Caki2 (cell line): Measurements from ENCODE around the gene NEDD4. TPM values are rescaled to one million over a fixed set of nuclear protein-coding genes. Genes with fewer than 3 reads are reported as not detected.
"Not testable (repeated sequence)": the region's sequence is repeated elsewhere in the genome, so short reads cannot be mapped to it uniquely, and the experiment has no call there.

ENCODE experiments used
- DNase-seq: peaks from one replicate; pipeline ENCODE4 v3.0.0-alpha.2; 2015; ENCODE audit warnings: low read depth
- in situ Hi-C: cut with HindIII; loops from 2 replicates; pipeline ENCODE4 v1.10.0; 2016; ENCODE audit warnings: low sequenced_read_pairs, low pct_unique_long_range_greater_than_20kb, mixed read lengths
- total RNA-seq: library from RNA; depleted of rRNA; stranded (reverse); fragments of >200 nt; shearing (Covaris generic); gene quantifications from 2 replicates; pipeline ENCODE4 v1.2.3, GENCODE V29; 2014; ENCODE audit warnings: low replicate concordance

NEDD4 gene
- total RNA-seq, 1 experiment from 2014 or later, result 11.9 TPM

DNA sequence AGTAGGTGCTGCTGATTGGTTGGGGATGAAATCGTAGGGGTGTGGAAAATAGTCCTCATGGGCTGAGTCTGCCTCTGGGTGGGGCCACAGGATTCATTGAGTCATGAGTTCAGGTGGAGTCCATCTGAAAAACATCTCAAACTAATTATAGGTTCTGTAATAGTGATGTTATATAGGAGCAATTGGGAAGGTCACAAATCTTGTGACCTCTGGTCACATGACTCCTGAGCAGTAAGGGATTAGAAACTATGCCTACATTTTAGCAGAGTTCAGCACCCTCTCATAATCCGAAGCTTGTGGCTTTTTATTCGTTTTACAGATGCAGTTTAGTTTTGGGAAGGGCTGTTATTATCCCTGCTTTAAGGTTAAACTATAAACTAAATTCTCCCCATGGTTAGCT, 22.9 kb upstream of the NEDD4 start:
- in situ Hi-C loops, result no loop called here
- no peak for DNase-seq

DNA sequence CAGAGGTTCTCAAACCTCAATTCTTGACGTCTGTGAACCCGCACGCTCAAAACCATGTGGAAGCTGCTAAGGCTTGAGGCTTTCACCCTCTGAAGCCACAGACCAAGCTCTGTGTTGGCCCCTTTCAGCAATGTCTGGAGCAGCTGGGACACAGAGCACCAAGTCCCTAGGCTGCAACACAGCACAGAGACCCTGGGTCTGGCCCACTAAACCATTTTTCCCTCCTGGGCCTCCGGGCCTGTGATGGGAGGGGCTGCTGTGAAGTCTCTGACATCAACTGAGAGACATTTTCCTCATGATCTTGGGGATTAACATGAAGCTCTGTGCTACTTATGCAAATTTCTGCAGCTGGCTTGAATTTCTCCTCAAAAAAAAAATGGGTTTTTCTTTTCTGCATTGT, 21.3 kb upstream of the NEDD4 start:
- in situ Hi-C loops, result no loop called here
- no peak for DNase-seq

DNA sequence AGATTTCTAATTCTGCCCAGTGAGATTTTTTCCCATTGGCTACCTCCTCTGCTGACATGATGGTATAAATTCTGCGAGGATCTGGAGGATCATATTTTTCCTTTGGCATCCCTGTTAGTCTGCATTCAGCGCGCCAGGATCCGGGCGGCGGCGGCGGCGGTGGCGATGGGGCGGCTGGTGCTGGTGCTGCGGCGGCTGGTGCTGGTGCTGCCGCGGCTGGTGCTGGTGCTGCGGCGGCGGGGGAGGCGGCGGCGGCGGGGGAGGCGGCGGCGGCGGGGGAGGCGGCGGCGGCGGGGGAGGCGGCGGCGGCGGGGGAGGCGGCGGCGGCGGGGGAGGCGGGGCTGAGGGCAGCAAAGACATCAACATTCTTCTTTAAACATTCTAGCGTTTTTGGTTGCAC, 13.6 kb upstream of the NEDD4 start:
- DNase-seq, in situ Hi-C loops: not testable (repeated sequence)

- DNase-seq, in situ Hi-C loops: not testable (repeated sequence)
These were observed 13.0 kb upstream of the NEDD4 start for GRCh38 chr15:56006371-56006770.

GRCh38 chr15:56004281-56004680, 10.9 kb upstream of the NEDD4 start:
- in situ Hi-C loops, DNase-seq: not testable (repeated sequence)

DNA sequence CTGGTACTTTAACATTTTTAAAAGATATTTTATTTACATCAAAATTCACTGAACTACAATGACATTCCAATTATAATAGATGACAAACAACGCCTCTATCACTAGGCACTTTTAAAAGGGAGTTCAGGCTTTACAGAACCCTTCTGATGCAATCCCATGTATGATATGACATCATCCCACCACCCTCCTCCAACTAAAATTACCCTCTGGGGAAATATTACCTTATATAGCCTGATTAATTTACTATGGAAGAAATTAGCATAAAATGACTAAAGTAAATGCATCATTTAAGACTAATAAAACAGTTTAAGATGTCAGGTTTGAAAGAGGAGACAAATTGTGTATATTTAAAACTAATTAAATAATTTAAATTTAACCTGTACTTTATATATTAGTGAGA, 10.4 kb upstream of the NEDD4 start:
- in situ Hi-C loops, DNase-seq: not testable (repeated sequence)

DNA sequence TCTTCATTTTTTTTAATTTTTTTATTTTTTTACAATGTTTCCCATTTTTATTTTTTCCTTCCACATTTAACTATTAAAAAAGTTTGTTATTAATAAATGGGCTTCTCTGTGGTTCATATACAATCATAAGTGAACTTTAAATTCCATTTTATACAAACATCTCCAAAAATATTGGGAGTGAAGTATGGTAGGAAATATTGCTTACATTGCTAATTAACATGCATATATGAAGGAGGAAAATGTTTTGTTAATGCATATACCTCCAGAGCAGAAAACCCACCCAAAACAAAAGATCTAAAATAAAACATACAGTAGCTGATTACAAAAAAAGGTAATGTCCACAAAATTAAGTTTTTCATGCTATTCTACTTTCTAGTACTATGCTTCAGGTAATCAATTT, 9.9 kb upstream of the NEDD4 start:
- in situ Hi-C loops, DNase-seq: not testable (repeated sequence)

DNA sequence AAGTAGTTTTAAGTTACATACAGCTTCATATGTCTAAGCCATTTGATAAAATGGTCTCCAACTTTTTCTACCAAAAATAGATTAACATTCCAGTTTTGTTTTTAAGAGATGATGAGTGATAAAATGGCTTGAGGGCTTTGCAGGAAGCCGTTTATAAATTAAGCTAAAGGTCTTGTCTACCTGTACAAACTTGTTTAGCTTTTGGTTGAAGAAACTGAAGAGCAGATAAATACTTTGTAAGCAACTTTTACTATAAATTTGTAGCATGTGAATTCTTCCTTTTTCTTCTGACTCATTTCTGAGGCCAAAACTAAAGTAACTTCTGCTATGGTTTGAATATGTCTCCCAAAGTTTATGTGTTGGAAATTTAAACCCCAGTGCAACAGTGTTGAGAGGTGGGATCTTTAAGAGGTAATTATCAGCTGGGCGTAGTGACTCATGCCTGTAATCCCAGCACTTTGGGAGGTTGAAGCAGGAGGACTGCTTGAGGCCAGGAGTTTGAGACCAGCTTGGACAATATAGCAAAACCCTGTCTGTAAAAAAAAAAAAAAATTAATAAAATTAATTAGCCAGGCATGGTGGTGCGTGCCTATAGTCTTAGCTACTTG, 8.2 kb upstream of the NEDD4 start:
- DNase-seq, result no peak
- in situ Hi-C loops, result no loop called here

DNA sequence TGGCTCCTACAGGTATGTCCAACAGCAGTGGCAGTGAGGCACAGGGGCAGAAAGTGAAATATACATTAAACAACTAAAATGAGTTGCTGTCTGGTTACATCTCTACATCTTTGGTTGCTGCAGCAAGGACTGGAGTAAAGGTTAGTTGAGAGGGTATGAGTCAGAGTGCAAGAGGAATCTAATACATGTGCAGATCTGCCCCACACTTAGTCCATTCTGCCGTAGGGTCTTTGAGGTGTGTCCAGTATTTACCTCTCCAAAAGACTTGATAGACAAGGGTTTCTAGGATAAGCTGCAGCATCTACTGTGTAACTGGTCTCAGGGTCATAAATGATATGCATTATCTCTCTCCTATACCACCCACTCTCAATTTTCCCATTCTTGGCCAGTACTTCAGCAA, 6.2 kb upstream of the NEDD4 start:
- DNase-seq, result no peak
- in situ Hi-C loops, result no loop called here

DNA sequence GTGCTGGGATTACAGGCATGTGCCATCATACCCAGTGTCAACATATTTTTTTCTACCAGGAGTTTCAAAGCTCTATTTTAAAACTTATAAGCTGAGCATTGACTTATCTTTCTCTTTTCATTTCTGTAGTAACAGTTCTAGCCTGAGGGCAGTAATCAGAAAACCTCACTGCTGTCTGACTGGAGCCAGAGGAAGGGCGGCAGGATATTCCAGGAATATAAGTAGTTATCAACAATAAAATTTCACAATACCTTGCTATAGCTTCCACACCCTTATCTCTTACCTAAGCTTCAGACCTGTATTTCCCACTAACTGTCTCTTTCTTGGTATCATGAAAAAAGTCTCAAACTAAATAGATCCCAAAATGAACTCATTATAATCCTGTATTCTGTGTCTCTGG, 5.1 kb upstream of the NEDD4 start:
- in situ Hi-C loops, result no loop called here
- no peak for DNase-seq

DNA sequence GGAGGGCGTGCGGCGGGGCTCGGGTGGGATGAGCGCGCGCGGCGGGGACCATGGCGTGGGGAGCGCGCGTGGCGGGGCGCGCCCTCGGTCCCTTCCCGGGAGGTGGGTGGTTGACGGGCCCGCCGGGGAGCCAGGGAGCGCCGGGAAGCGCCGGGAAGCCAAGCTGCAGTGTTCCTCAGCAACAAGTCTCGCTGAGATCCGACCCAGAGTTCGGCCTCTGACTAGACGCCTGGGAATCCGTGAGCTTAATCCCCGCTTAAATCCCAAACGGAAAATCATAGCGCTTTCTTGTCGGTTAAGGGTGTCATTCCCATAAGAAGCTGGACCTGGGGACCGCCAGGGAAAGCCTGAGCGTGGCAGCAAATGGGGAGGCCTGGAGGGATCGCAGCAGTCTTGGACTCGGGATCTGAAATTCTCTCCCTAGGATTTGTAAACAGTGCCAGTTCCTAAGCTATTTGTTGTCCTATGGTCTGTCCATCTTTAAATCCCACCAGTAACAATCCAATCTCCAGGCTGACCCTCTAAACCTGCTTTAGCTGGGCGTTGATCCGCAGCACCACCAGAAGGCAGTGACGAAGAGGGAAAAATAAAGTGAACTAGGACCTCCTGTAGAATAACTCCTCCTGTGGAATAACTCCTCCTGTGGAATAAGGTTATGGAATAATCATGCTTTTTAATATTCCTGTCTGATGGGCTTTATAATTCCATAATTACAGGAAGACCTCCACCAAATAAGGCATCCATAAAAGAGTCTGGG, 570 bp upstream of the NEDD4 start:
- peak; percentile 67 for DNase-seq
- in situ Hi-C loops, result no loop called here

- DNase-seq, result no peak
- in situ Hi-C loops, result no loop called here
These were observed 672 bp downstream of the NEDD4 start for GRCh38 chr15:55992769-55993110.

GRCh38 chr15:55991802-55992768, 1.3 kb downstream of the NEDD4 start:
- DNase-seq, result no peak
- in situ Hi-C loops, result no loop called here

- no peak for DNase-seq
- in situ Hi-C loops, result no loop called here
These were observed 2.4 kb downstream of the NEDD4 start for GRCh38 chr15:55990998-55991397.

DNA sequence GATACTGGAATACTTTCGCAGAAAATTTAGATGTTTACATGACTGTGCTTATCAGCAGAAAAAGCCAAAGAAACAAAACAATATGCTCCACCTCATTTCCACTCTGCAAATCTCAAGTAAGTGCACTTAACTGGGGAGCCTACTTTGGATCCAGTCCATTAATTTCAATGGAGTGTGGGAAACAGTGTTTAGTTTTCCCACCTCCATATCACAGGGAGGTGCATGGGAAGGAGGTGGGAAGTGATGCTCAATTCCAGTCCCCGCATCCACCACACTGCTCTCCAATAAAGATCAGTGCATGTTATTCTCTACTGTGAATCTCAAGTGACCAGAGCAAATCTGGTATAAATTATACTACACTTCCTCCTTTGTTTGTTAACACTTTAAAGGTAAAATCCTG, 2.9 kb downstream of the NEDD4 start:
- DNase-seq, result no peak
- in situ Hi-C loops, result no loop called here

- DNase-seq, result no peak
- in situ Hi-C loops, result no loop called here
These were observed 4.0 kb downstream of the NEDD4 start for GRCh38 chr15:55989383-55989782.

GRCh38 chr15:55981582-55982249, 11.7 kb downstream of the NEDD4 start:
- DNase-seq, result no peak
- in situ Hi-C loops, result no loop called here

DNA sequence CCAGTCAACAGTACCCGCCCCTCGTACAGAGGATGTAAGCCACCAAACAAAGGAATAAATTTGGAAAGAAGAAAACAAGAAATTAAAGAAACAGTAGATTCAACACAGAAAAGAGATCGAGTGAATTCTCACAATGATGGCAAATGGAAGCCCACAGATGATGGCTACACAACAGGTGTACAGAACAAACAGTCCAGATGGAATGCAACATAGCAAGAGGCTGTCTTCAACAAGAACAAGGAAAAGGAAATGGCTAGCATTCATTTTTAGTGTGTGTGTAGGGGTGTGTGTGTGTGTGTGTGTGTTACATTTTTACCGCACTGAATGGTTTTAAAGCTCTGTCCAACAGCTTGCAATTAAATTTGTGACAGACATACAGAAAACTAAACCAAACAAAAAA, 12.9 kb downstream of the NEDD4 start:
- DNase-seq, result no peak
- in situ Hi-C loops, result no loop called here

- in situ Hi-C loops, result no loop called here
- DNase-seq, result no peak
These were observed 16.2 kb downstream of the NEDD4 start for GRCh38 chr15:55977231-55977630.
